WTC11 (cell line): ENCODE results near the gene ECE1. TPM values are rescaled to one million over a fixed set of nuclear protein-coding genes. Genes with fewer than 3 reads are reported as not detected.

Experiments
- ATAC-seq: fragments of 200-7000 bp; cut with Tn5 transposase; 2 replicates; pipeline ENCODE4 v1.10.0; 2021; ENCODE audit warnings: mild to moderate bottlenecking, moderate library complexity
- CTCF ChIA-PET: fragments of 300-600 bp; sonication (Branson Sonifier 250); formaldehyde crosslinking; loops from one replicate; lab custom pipeline; 2021; ENCODE audit warnings: antibody characterized with exemption; lab: Charles Lee
- POLR2A ChIA-PET: fragments of 350-600 bp; sonication (Branson Sonifier 250); formaldehyde crosslinking; loops from one replicate; lab custom pipeline; 2021; ENCODE audit warnings: antibody characterized with exemption; lab: Charles Lee
- DNase-seq: peaks from one replicate; pipeline ENCODE4 v3.0.0; 2021; ENCODE audit warnings: low spot score
- H3K27ac Mint-ChIP-seq: 2 replicates; pipeline ENCODE4 v1.8.0; 2021; ENCODE audit warnings: mixed read lengths
- H3K27me3 Mint-ChIP-seq: 2 replicates; pipeline ENCODE4 v1.8.0; 2021; ENCODE audit warnings: low read depth, mild to moderate bottlenecking, moderate library complexity, mixed read lengths
- H3K36me3 Mint-ChIP-seq: 2 replicates; pipeline ENCODE4 v1.8.0; 2021; ENCODE audit warnings: mixed read lengths
- H3K4me1 Mint-ChIP-seq: 2 replicates; pipeline ENCODE4 v1.8.0; 2022; ENCODE audit warnings: mixed read lengths
- H3K4me3 Mint-ChIP-seq: 2 replicates; pipeline ENCODE4 v1.8.0; 2021; ENCODE audit warnings: mild to moderate bottlenecking, moderate library complexity, mixed read lengths
- H3K9me3 Mint-ChIP-seq: 2 replicates; pipeline ENCODE4 v1.8.0; 2021; ENCODE audit warnings: mixed read lengths
- ATF1 ChIP-seq: sonication (generic); formaldehyde crosslinking; IDR thresholded peaks from 2 replicates; pipeline ENCODE4 v1.8.1; 2023; ENCODE audit warnings: mild to moderate bottlenecking, moderate library complexity, missing genetic modification reagents
- CBFB ChIP-seq: sonication (generic); formaldehyde crosslinking; IDR thresholded peaks from 2 replicates; pipeline ENCODE4 v1.8.1; 2022; ENCODE audit warnings: mild to moderate bottlenecking, low read depth, missing genetic modification reagents
- CREB1 ChIP-seq: sonication (generic); formaldehyde crosslinking; IDR thresholded peaks from 2 replicates; pipeline ENCODE4 v1.8.0; 2023; ENCODE audit warnings: mild to moderate bottlenecking, missing genetic modification reagents
- ESRRA ChIP-seq: sonication (generic); formaldehyde crosslinking; IDR thresholded peaks from 2 replicates; pipeline ENCODE4 v1.8.1; 2022; ENCODE audit warnings: mild to moderate bottlenecking, missing genetic modification reagents, borderline replicate concordance
- FOXK1 ChIP-seq: sonication (generic); formaldehyde crosslinking; IDR thresholded peaks from 2 replicates; pipeline ENCODE4 v1.8.0; 2022; ENCODE audit warnings: mild to moderate bottlenecking, moderate library complexity, missing genetic modification reagents
- GABPB1 ChIP-seq: sonication (generic); formaldehyde crosslinking; IDR thresholded peaks from 2 replicates; pipeline ENCODE4 v1.8.1; 2023; ENCODE audit warnings: mild to moderate bottlenecking, missing genetic modification reagents
- HMGA2 ChIP-seq: fragments of 250-450 bp; sonication (Bioruptor Pico); IDR thresholded peaks from 2 replicates; pipeline ENCODE4 v1.4.0; 2021; ENCODE audit warnings: mild to moderate bottlenecking, moderate library complexity
- IRF2 ChIP-seq: sonication (generic); formaldehyde crosslinking; IDR thresholded peaks from 2 replicates; pipeline ENCODE4 v1.8.0; 2022; ENCODE audit warnings: low read depth, missing genetic modification reagents, borderline replicate concordance
- JAZF1 ChIP-seq: fragments of 250-450 bp; sonication (Bioruptor Pico); IDR thresholded peaks from 2 replicates; pipeline ENCODE4 v1.9.0; 2021; ENCODE audit warnings: moderate library complexity, mild to moderate bottlenecking, inconsistent platforms
- NR2C2 ChIP-seq: sonication (generic); formaldehyde crosslinking; IDR thresholded peaks from 2 replicates; pipeline ENCODE4 v1.8.0; 2022; ENCODE audit warnings: mild to moderate bottlenecking, missing genetic modification reagents
- PREB ChIP-seq: sonication (generic); formaldehyde crosslinking; IDR thresholded peaks from 2 replicates; pipeline ENCODE4 v1.8.1; 2022; ENCODE audit warnings: mild to moderate bottlenecking, missing genetic modification reagents, moderate library complexity, borderline replicate concordance
- RORB ChIP-seq: fragments of 250-450 bp; sonication (Bioruptor Pico); IDR thresholded peaks from 2 replicates; pipeline ENCODE4 v1.9.0; 2021; ENCODE audit warnings: mild to moderate bottlenecking
- SP1 ChIP-seq: sonication (generic); formaldehyde crosslinking; conservative IDR thresholded peaks from 2 replicates; pipeline ENCODE4 v1.8.1; 2022; ENCODE audit warnings: missing genetic modification reagents
- STAT6 ChIP-seq: sonication (generic); formaldehyde crosslinking; conservative IDR thresholded peaks from 2 replicates; pipeline ENCODE4 v1.8.1; 2023; ENCODE audit warnings: mild to moderate bottlenecking, low read depth, missing genetic modification reagents, moderate library complexity
- TP53 ChIP-seq: sonication (generic); formaldehyde crosslinking; IDR thresholded peaks from 2 replicates; pipeline ENCODE4 v1.8.1; 2023; ENCODE audit warnings: mild to moderate bottlenecking, missing genetic modification reagents
- ZBTB21 ChIP-seq: sonication (generic); formaldehyde crosslinking; IDR thresholded peaks from 2 replicates; pipeline ENCODE4 v1.8.1; 2023; ENCODE audit warnings: mild to moderate bottlenecking, missing genetic modification reagents, borderline replicate concordance
- ZNF423 ChIP-seq: fragments of 250-450 bp; sonication (Bioruptor Pico); IDR thresholded peaks from 2 replicates; pipeline ENCODE4 v2.1.2; 2022; ENCODE audit warnings: mild to moderate bottlenecking, moderate library complexity
- ZNF532 ChIP-seq: fragments of 250-450 bp; sonication (Bioruptor Pico); IDR thresholded peaks from 2 replicates; pipeline ENCODE4 v1.9.0; 2021; ENCODE audit warnings: mild to moderate bottlenecking, borderline replicate concordance
- total RNA-seq: library from RNA; stranded (reverse); gene quantifications from 3 replicates; pipeline ENCODE4 v1.2.3, GENCODE V29; 2021

Gene ECE1
- total RNA-seq, 1 experiment from 2014 or later: 45.0 TPM

DNA sequence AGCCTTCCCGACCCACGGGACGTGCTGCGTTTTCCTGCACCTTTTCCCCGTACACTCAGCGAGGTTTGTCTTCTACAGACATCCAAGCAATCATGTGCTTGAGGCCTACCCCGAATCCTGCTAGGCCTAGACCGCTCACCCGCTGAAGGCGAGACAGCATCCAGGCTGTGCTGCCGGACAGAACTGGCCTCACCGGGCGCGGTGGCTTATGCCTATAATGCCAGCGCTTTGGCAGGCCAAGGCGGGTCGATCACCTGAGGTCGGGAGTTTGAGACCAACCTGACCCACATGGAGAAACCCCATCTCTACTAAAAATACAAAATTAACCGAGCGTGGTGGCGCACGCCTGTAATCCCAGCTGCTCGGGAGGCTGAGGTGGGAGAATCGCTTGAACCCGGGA, 54.1 kb downstream of the ECE1 start:
- peaks cover 6% of the 10 kb centered on the region; the same call in 1 of the 2 replicates for H3K4me1 Mint-ChIP-seq
- no peaks in the 10 kb centered on the region for H3K9me3 Mint-ChIP-seq
- peaks cover 16% of the 10 kb centered on the region for H3K36me3 Mint-ChIP-seq
- no peaks in the 10 kb centered on the region for H3K27me3 Mint-ChIP-seq
- H3K4me3 Mint-ChIP-seq: no peak overlapping the region
- no peak for TF ChIP-seq CBFB
- TF ChIP-seq ZNF423 (CRISPR knock-in tag): no peak
- TF ChIP-seq ATF1: no peak
- TF ChIP-seq ESRRA (CRISPR knock-in tag): no peak
- no peak for TF ChIP-seq PREB (CRISPR knock-in tag)
- TF ChIP-seq JAZF1 (CRISPR knock-in tag): no peak
- no peak for TF ChIP-seq NR2C2 (CRISPR knock-in tag)
- no peak for TF ChIP-seq RORB (CRISPR knock-in tag)
- TF ChIP-seq IRF2: no peak
- TF ChIP-seq FOXK1: no peak
- no peak for TF ChIP-seq CREB1 (CRISPR knock-in tag)
- no peak for TF ChIP-seq ZNF532
- no peak for TF ChIP-seq HMGA2
- TF ChIP-seq GABPB1: no peak
- TF ChIP-seq TP53: no peak
- no peak for TF ChIP-seq STAT6 (CRISPR knock-in tag)
- no peak for TF ChIP-seq ZBTB21 (CRISPR knock-in tag)
- ATAC-seq (no peak), DNase-seq (no peak)
- POLR2A ChIA-PET: interaction anchor here (0.6 to 1.4 kb wide), 2 partner anchors 24 to 206 kb away, joined by 3 read pairs; no protein-coding TSS in a partner anchor
- CTCF ChIA-PET: interaction anchor here (2.4 to 5.1 kb wide), 2 partner anchors 19 to 133 kb away, joined by 13 to 115 read pairs; no protein-coding TSS in a partner anchor
- H3K27ac Mint-ChIP-seq: no peak overlapping the region

GRCh38 chr1:21234779-21235178, 55.5 kb downstream of the ECE1 start:
- ChIA-PET CTCF (interaction anchor here (1.0 to 5.1 kb wide), 8 partner anchors 10 to 134 kb away, joined by 3 to 115 read pairs (median 14); no protein-coding TSS in a partner anchor), POLR2A (interaction anchor here (1.4 kb wide), 1 partner anchor 25 kb away, joined by 3 read pairs; no protein-coding TSS in a partner anchor)
- ATAC-seq (no peak), DNase-seq (no peak)
- H3K27me3 Mint-ChIP-seq: no peaks in the 10 kb centered on the region
- no peaks in the 10 kb centered on the region for H3K9me3 Mint-ChIP-seq
- peak overlapping the region; percentile 64; the same call in 1 of the 2 replicates for H3K27ac Mint-ChIP-seq
- no peak for TF ChIP-seq SP1 (CRISPR knock-in tag)
- H3K36me3 Mint-ChIP-seq: peaks cover 16% of the 10 kb centered on the region
- H3K4me3 Mint-ChIP-seq: no peak overlapping the region
- H3K4me1 Mint-ChIP-seq: peaks cover 6% of the 10 kb centered on the region; the same call in 1 of the 2 replicates
